Body of pancreas (tissue), 4 donors: ENCODE results near the gene STPG1. TPM values are rescaled to one million over a fixed set of nuclear protein-coding genes. Genes with fewer than 3 reads are reported as not detected.

Source experiments
- ATAC-seq: fragments of 150-250 bp; one replicate; pipeline ENCODE4 v1.9.1; 2016
- DNase-seq, 4 donors: peaks; one replicate each; pipeline ENCODE4 v3.0.0-alpha.2; 2019
- H3K27ac ChIP-seq, 4 donors: fragments of 200-600 bp; sonication (generic); 1 replicate in 3 of 4; 2 replicates in 1 of 4; pipeline versions ENCODE4 v1.5.1 to v1.6.1; 2016 to 2019; ENCODE audit warnings: mild to moderate bottlenecking in 1 of 4, mixed read lengths in 1 of 4, moderate library complexity in 1 of 4
- H3K27me3 ChIP-seq, 2 donors: fragments of 200-600 bp; sonication (generic); one replicate each; pipeline ENCODE4 v1.6.0; 2016; ENCODE audit warnings: mild to moderate bottlenecking in 1 of 2
- H3K36me3 ChIP-seq, 2 donors: fragments of 200-600 bp; sonication (generic); replicated peaks in 1 of 2; 2 replicates each; pipeline ENCODE4 v1.5.1; 2016; ENCODE audit warnings: low read depth in 2 of 2; ENCODE audit not compliant: insufficient read depth in 1 of 2
- H3K4me1 ChIP-seq: fragments of 200-600 bp; sonication (generic); one replicate; pipeline ENCODE4 v1.6.0; 2016
- H3K4me3 ChIP-seq, 2 donors: fragments of 200-600 bp; sonication (generic); 1 replicate in 1 of 2; 2 replicates in 1 of 2; pipeline ENCODE4 v1.5.1; 2016 to 2019
- H3K9me3 ChIP-seq, 3 donors: fragments of 200-600 bp; sonication (generic); 1 replicate in 2 of 3; 2 replicates in 1 of 3; pipeline ENCODE4 v1.5.1; 2016
- CTCF ChIP-seq, 7 experiments: fragments of 450-650 bp in 4 of 7; fragments of 200-600 bp in 3 of 7; sonication (generic) in 3 of 7; IDR thresholded peaks; one replicate each; pipeline ENCODE4 v1.5.1; 2016 to 2019; ENCODE audit warnings: antibody characterized with exemption in 7 of 7
- POLR2A ChIP-seq, 3 donors: fragments of 450-650 bp; IDR thresholded peaks; one replicate each; pipeline ENCODE4 v1.6.1; 2016; ENCODE audit warnings: antibody characterized with exemption in 3 of 3, mild to moderate bottlenecking in 2 of 3
- WGBS, 2 donors: methylation state at CpG; one replicate each; pipeline ENCODE4 v1.1.5; 2017; 5-methylcytosine and 5-hydroxymethylcytosine counted together
- intact Hi-C: fragments of 100-400 bp; cut with DNase I; formaldehyde crosslinking; loops from one replicate; pipeline ENCODE4 v1.15.1; 2023
- total RNA-seq, 2 donors: library from RNA; depleted of rRNA; stranded (reverse); fragments of >200 nt; gene quantifications; one replicate each; pipeline ENCODE4 v1.1.0, GENCODE V29; 2016

The STPG1 gene
- total RNA-seq, 2 donors from 2014 or later: 1.6 to 2.6 TPM

DNA sequence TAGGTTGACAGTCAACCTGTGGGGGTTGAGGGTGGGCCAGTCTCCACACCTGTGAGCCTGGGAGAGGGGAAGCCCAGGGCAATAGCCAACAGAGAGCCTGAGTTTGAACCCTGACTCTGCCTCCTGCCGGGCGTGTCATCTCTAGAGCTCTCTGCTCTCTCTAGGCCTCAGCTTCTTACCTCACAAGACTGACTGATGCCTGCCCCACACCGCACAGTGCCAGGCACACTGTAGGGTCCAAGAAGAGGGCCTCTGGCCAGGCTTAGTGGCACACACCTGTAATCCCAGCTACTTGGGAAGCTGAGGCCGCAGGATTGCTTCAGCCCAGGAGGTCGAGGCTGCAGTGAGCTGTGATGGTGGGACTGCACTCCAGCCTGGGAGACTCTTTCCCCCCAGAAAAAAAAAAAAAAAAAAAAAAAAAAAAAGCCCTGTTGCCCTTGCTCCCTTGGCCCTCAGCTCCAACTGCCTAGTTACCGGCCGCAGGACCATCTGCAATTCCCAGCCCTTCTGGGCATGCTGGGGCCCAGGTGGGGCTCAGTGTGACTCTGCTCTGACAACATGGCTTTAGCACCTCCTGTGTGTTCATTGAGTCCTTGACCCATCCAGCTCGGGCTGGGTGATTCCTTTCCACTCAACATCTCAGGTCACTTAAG lies 69.4 kb downstream of the STPG1 start:
- H3K4me1 ChIP-seq: no peaks in the 10 kb centered on the region
- 76 to 77% methylated on average over 5 to 8 of the region's 8 CpGs for WGBS, 2 donors
- H3K4me3 ChIP-seq: no peak overlapping the region
- H3K9me3 ChIP-seq: no peaks in the 10 kb centered on the region
- no peaks in the 10 kb centered on the region for H3K36me3 ChIP-seq
- intact Hi-C loops: no loop called here
- DNase-seq (no peak), ATAC-seq (no peak)
- no peaks in the 10 kb centered on the region for H3K27me3 ChIP-seq
- TF ChIP-seq POLR2A (IDR thresholded peaks at IDR 0.05) (no peak), CTCF (IDR thresholded peaks at IDR 0.05) (no peak)
- no peak overlapping the region for H3K27ac ChIP-seq

DNA sequence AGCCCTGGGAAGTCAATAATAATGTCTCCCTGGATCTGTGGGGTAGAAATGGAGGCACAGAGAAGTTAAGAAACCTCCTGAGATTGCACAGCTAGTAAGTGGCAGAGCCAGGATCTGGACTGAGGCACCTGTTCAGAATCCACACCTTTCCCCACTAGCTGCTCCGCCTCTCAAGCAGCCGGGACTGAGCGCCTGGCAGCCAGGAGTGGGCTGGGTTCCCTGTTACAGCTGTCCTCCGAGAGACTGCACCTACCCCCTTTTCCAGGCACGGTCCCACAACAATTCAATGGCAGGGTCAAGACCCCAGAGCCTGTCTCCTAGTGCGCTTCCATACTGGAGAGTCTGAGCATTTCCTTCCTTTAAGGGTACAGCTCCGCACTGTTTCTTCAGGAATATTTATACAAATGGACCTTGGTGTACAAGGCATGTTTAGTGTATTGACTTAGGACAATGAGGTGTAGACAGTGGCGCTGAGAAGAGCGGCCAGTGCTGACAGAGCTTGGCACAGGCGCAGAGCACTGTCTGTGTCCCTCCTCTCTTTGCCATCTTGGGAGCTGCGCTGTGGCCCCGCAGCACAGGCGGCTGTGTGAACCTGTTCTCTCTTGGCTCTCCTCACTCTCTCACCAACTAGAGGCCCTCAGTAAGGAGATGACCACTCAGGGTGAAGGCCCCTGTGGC lies 70.0 kb downstream of the STPG1 start:
- DNase-seq (no peak), ATAC-seq (no peak)
- intact Hi-C loops: no loop called here
- no peak overlapping the region for H3K27ac ChIP-seq
- H3K27me3 ChIP-seq: no peaks in the 10 kb centered on the region
- H3K9me3 ChIP-seq: no peaks in the 10 kb centered on the region
- no peaks in the 10 kb centered on the region for H3K36me3 ChIP-seq
- H3K4me1 ChIP-seq: no peaks in the 10 kb centered on the region
- WGBS, 2 donors: 79 to 91% methylated on average over 13 of the region's 13 CpGs
- no peak for TF ChIP-seq CTCF (IDR thresholded peaks at IDR 0.05)
- TF ChIP-seq POLR2A (IDR thresholded peaks at IDR 0.05): no peak
- H3K4me3 ChIP-seq: no peak overlapping the region

GRCh38 chr1:24341260-24341659 lies 72.3 kb downstream of the STPG1 start:
- Histone ChIP-seq H3K27me3 (no peaks in the 10 kb centered on the region), H3K36me3 (no peaks in the 10 kb centered on the region), H3K9me3 (no peaks in the 10 kb centered on the region), H3K4me1 (no peaks in the 10 kb centered on the region), H3K27ac (no peak overlapping the region), H3K4me3 (no peak overlapping the region)
- TF ChIP-seq CTCF (IDR thresholded peaks at IDR 0.05): no peak
- TF ChIP-seq POLR2A (IDR thresholded peaks at IDR 0.05): no peak
- intact Hi-C loops: no loop called here
- DNase-seq (no peak), ATAC-seq (no peak)
- WGBS, 2 donors: 71 to 94% methylated on average over 7 of the region's 8 CpGs

DNA sequence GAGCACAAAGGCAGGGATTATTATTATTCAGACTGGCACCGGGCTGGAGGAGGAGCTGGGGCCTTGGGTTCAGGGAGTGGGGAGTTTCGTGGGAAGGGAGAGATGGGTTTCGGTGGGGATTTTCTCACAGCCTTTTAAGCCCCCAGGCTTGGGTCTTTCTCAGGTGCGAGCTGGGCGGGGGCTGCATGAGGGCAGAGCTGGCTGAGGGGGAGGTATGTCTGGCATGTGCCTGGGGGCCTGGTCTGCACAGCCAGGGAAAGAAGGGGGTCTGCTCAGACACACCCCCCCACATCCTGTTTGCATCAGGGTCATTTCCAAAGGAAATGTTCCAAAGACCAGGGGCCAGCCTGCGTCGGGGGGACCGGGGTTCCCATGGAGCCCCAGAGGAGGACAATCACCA lies 72.8 kb downstream of the STPG1 start:
- intact Hi-C loops: no loop called here
- TF ChIP-seq POLR2A (IDR thresholded peaks at IDR 0.05) (no peak), CTCF (IDR thresholded peaks at IDR 0.05) (no peak)
- H3K9me3 ChIP-seq: no peaks in the 10 kb centered on the region
- no peaks in the 10 kb centered on the region for H3K27me3 ChIP-seq
- no peaks in the 10 kb centered on the region for H3K36me3 ChIP-seq
- WGBS, 2 donors: 66 to 84% methylated on average over 5 to 7 of the region's 8 CpGs
- no peaks in the 10 kb centered on the region for H3K4me1 ChIP-seq
- ATAC-seq (no peak), DNase-seq (no peak)
- no peak overlapping the region for H3K4me3 ChIP-seq
- H3K27ac ChIP-seq: no peak overlapping the region

GRCh38 chr1:24339996-24340395 lies 73.6 kb downstream of the STPG1 start:
- Histone ChIP-seq H3K27me3 (no peaks in the 10 kb centered on the region), H3K4me3 (no peak overlapping the region), H3K9me3 (no peaks in the 10 kb centered on the region), H3K36me3 (no peaks in the 10 kb centered on the region), H3K4me1 (no peaks in the 10 kb centered on the region), H3K27ac (no peak overlapping the region)
- DNase-seq (no peak), ATAC-seq (no peak)
- intact Hi-C loops: no loop called here
- TF ChIP-seq POLR2A (IDR thresholded peaks at IDR 0.05) (no peak), CTCF (IDR thresholded peaks at IDR 0.05) (no peak)
- WGBS, 2 donors: 91 to 92% methylated on average over 8 of the region's 8 CpGs
